ENCODE results near the gene PIP4K2A.

Gene PIP4K2A

GRCh38 chr10:22723343-22723779 is 9.0 kb upstream of the PIP4K2A start:
- TF ChIP-seq ZNF8 (CRISPR knock-in tag; IDR thresholded peaks at IDR 0.05) (no peak), TSHZ2 (CRISPR knock-in tag; IDR thresholded peaks at IDR 0.05) (no peak), CSRNP3 (CRISPR knock-in tag; IDR thresholded peaks at IDR 0.05) (no peak), PPARA (CRISPR knock-in tag; IDR thresholded peaks at IDR 0.05; ENCODE audit: borderline replicate concordance) (no peak), OSR1 (CRISPR knock-in tag; IDR thresholded peaks at IDR 0.05) (no peak), POU6F1 (CRISPR knock-in tag; IDR thresholded peaks at IDR 0.05; ENCODE audit: borderline replicate concordance, low read depth) (no peak), ZNF70 (CRISPR knock-in tag; IDR thresholded peaks at IDR 0.05) (no peak), ISL1 (CRISPR knock-in tag; IDR thresholded peaks at IDR 0.05) (no peak), RARB (CRISPR knock-in tag; IDR thresholded peaks at IDR 0.05) (no peak), ARNTL (CRISPR knock-in tag; IDR thresholded peaks at IDR 0.05; ENCODE audit: borderline replicate concordance, low read depth) (no peak), TOX (CRISPR knock-in tag; IDR thresholded peaks at IDR 0.05; ENCODE audit: borderline replicate concordance) (no peak), TCF4 (CRISPR knock-in tag; IDR thresholded peaks at IDR 0.05; ENCODE audit: borderline replicate concordance) (no peak), CSDC2 (CRISPR knock-in tag; IDR thresholded peaks at IDR 0.05) (no peak), SNAI2 (CRISPR knock-in tag; IDR thresholded peaks at IDR 0.05) (no peak), ZNF565 (CRISPR knock-in tag; conservative IDR thresholded peaks at IDR 0.05; ENCODE audit: low read depth) (no peak)
- no peak for ATAC-seq

GRCh38 chr10:22722626-22723169 is 8.3 kb upstream of the PIP4K2A start:
- ATAC-seq: no peak
- TF ChIP-seq TCF4 (CRISPR knock-in tag; IDR thresholded peaks at IDR 0.05; ENCODE audit: borderline replicate concordance) (no peak), ESRRG (CRISPR knock-in tag; IDR thresholded peaks at IDR 0.05) (no peak), CREB5 (CRISPR knock-in tag; IDR thresholded peaks at IDR 0.05; ENCODE audit: low read depth) (no peak), ZNF8 (CRISPR knock-in tag; IDR thresholded peaks at IDR 0.05) (no peak), ZC3H10 (CRISPR knock-in tag; IDR thresholded peaks at IDR 0.05) (no peak), ZNF565 (CRISPR knock-in tag; conservative IDR thresholded peaks at IDR 0.05; ENCODE audit: low read depth) (no peak), OSR1 (CRISPR knock-in tag; IDR thresholded peaks at IDR 0.05) (no peak), CSDC2 (CRISPR knock-in tag; IDR thresholded peaks at IDR 0.05) (no peak), ZFP30 (CRISPR knock-in tag; IDR thresholded peaks at IDR 0.05) (no peak), BACH2 (CRISPR knock-in tag; IDR thresholded peaks at IDR 0.05; ENCODE audit: borderline replicate concordance) (no peak), ARNTL (CRISPR knock-in tag; IDR thresholded peaks at IDR 0.05; ENCODE audit: borderline replicate concordance, low read depth) (no peak), PATZ1 (CRISPR knock-in tag; IDR thresholded peaks at IDR 0.05; ENCODE audit: borderline replicate concordance) (no peak), PPARA (CRISPR knock-in tag; IDR thresholded peaks at IDR 0.05; ENCODE audit: borderline replicate concordance) (no peak), SNAI2 (CRISPR knock-in tag; IDR thresholded peaks at IDR 0.05) (no peak), TOX (CRISPR knock-in tag; IDR thresholded peaks at IDR 0.05; ENCODE audit: borderline replicate concordance) (no peak), GLIS3 (CRISPR knock-in tag; IDR thresholded peaks at IDR 0.05) (no peak), CSRNP3 (CRISPR knock-in tag; IDR thresholded peaks at IDR 0.05) (no peak), ISL1 (CRISPR knock-in tag; IDR thresholded peaks at IDR 0.05) (no peak)

All from SK-N-SH treated with all-trans-retinoic acid at 6 μM for 48 hours (cell line).